Epithelial cell of proximal tubule (primary cell): Measurements from ENCODE around the gene MMP13. TPM values are rescaled to one million over a fixed set of nuclear protein-coding genes. Genes with fewer than 3 reads are reported as not detected.
"Not testable (repeated sequence)": the region's sequence is repeated elsewhere in the genome, so short reads cannot be mapped to it uniquely, and the experiment has no call there.

Source experiments
- DNase-seq: peaks from one replicate; pipeline ENCODE4 v3.0.0-alpha.2; 2011; ENCODE audit warnings: low read depth
- H3K4me3 ChIP-seq: 2 replicates; pipeline ENCODE4 v1.5.1; 2011; ENCODE audit warnings: low read depth, mild to moderate bottlenecking, low read length
- total RNA-seq: library from RNA; depleted of rRNA; stranded (reverse); fragments of >200 nt; gene quantifications from 2 replicates; pipeline ENCODE4 v1.2.3, GENCODE V29; 2015
- TF ChIP-seq, protein P1 (sequence below): conservative IDR thresholded peaks from 2 replicates; pipeline ENCODE4 v1.5.1; 2012; ENCODE audit warnings: low read depth, mild to moderate bottlenecking, low read length

MMP13 gene
- total RNA-seq, 1 donor from 2014 or later = 0.12 TPM

DNA sequence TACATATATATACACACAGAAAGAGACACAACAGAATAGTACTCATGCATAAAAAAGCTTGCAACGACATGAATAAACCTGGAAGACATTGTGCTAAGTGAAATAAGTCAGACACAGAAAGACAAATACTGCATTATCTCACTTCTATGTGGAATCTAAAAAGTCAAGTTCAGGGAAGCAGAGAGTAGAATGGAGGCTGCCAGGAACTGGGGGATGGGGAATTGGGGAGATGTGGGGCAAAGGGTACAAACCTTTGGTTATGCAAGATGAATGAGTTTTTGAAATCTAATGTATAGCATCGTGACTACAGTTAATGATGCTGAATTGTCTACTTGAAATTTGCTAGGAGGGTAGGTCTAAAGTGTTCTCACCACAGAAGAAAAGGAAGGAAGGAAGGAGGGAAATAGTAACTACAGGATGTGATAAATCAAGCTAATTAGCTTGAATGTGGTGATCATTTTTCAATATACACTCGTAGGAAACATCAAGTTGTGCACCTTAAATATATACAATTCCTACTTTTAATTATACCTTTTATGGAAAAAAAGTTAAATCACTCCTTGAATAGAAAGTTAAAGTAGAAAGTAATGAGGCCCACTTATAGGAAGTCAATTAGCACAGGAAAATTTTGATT lies 33.8 kb downstream of the MMP13 start:
- H3K4me3 ChIP-seq = no peak overlapping the region
- no peak for DNase-seq
- TF ChIP-seq, protein P1, sequence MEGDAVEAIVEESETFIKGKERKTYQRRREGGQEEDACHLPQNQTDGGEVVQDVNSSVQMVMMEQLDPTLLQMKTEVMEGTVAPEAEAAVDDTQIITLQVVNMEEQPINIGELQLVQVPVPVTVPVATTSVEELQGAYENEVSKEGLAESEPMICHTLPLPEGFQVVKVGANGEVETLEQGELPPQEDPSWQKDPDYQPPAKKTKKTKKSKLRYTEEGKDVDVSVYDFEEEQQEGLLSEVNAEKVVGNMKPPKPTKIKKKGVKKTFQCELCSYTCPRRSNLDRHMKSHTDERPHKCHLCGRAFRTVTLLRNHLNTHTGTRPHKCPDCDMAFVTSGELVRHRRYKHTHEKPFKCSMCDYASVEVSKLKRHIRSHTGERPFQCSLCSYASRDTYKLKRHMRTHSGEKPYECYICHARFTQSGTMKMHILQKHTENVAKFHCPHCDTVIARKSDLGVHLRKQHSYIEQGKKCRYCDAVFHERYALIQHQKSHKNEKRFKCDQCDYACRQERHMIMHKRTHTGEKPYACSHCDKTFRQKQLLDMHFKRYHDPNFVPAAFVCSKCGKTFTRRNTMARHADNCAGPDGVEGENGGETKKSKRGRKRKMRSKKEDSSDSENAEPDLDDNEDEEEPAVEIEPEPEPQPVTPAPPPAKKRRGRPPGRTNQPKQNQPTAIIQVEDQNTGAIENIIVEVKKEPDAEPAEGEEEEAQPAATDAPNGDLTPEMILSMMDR = no peak

DNA sequence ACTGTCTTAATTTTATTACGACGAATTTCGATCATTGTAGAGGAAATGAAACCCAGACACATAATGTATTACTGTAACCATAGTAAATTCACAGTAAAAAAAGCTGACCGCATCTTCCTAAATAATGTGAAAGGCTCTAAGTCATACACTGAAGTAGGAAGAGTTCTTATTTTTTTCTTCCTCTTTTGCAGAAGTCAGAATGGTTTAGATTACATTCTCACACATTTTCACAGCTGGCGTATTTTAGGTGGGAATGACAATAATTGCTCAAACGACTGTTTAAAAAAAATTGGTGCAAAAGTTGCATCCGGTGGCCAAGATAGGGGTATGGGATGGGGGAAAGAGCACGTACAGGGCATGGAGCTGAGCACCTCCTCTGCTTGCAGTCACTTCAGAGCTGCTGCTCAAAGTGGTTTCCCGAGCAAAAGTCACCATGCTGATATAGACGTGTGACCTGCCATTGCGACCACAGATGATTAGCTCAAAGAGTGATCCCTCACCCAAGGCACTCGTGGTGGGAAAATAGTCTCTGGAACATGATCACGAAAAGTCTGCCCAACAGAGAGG lies 35.3 kb downstream of the MMP13 start:
- H3K4me3 ChIP-seq = no peak overlapping the region
- DNase-seq = no peak
- TF ChIP-seq, protein P1 = no peak

DNA sequence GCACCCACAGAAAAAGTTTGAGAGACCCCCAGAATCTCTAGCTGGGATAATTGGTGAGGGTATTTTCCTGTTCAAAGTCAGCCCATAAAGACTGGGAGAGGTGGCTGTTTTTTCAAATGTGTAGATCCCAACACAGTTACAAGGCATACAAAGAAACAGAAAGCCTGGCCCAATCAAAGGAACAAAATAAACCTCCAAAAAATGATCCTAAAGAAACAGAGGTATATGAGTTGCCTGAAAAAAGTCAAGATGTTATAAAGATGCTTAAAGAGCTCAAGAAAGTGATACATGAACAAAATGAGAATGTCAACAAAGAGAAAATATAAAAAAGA lies 40.5 kb downstream of the MMP13 start:
- no peak overlapping the region for H3K4me3 ChIP-seq
- no peak for DNase-seq
- TF ChIP-seq, protein P1 = no peak

DNA sequence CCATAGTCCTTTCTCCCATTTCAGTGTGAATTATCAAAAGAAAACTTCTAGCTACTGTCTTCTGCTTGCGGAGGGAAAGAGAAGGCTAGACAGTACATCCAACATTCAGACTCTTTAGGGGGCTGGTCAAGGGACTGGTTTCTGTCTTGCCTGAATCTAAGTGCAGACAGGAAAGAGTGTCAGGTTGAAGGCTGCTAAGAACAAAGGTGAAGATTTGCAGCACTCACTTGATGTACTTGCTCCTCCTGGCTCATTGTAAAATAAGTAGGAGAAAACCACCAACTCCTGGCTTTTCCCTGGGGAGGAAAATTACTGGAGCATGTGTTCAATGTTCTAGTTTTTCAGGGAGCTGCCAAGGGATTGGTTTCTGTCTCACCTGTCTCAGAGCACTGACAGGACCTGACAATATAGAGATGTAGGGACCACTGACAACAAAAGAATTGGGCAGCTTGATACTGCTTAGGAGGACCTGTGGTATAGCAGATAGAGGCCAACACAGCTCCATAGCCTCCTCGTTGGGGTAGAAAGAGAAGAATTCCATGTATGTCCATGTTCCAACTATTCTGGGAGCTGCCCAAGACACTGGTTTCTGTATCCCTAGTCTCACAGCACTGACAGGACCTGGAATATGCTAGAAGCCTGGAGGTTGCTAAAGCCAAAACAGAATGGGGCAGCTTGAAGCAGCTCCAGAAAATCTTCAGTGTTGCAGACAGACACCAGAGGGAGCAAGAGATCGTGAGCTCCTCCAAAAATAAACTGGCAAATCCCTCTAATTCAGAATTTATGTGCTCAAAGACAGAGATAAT lies 41.1 kb downstream of the MMP13 start:
- DNase-seq = no peak
- TF ChIP-seq, protein P1 = peak; percentile 90
- no peak overlapping the region for H3K4me3 ChIP-seq

DNA sequence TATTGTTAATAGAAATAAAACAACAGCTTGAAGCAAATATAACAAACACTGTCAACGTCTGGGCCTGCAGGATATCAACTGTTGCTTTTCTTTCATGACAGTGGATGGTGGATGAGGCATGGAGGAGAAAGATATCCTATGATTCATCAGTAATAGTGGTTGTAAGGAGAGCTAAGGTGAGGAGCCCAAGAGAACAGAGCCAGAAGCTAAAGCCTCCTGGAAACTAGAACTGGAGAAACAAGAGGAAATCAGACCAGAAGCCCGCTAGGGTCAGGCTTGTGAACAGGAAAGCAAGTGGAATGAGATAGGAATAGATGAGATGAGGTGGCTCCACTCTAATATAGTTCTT lies 43.1 kb downstream of the MMP13 start:
- no peak for DNase-seq
- TF ChIP-seq, protein P1 = no peak
- H3K4me3 ChIP-seq = no peak overlapping the region

DNA sequence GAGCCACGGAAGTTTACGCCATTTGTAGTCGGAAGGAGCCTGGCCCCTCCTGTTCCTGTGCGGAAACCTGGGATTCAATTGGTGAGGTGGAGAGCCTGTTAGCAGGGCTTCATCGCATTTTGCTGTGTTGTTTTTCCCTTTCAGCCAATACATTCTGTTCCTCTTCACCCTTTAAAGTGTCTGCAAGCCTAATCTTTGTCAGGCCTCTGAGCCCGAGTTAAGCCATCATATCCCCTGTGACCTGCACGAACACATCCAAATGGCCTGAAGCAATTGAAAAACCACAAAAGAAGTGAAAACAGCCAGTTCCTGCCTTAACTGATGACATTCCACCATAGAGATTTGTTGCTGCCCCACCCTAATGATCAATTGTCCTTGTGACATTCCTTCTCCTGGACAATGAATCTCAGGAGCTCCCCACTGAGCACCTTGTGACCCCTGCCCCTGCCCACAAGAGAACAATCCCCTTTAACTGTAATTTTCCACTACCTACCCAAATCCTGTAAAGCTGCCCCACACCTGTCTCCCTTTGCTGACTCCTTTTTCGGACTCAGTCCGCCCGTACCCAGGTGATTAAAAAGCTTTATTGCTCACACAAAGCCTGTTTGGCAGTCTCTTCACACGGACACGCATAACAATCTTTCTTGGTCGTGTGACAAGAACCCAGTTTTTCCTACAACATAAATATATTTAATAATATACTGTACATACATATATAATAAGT lies 43.6 kb downstream of the MMP13 start:
- TF ChIP-seq, protein P1 = no peak
- no peak for DNase-seq

DNA sequence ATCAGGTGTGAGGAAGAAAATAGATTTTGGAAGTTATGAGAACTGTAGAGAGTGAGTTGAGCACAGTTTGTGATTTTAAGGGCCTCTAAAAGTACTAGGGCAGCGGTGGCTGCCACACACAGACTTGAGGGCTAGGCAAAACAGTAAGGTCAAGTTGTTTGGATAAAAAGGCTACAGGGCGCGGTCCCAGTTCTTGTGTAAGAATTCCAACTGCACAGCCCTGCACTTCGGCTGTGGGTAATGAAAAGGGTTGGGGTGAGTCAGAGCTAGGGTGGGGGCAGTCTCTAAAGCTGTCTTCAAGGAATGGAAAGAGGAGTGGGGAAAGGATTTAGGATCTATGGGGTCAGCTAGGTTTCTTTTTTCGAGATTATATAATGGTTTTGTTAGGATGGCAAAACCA lies 49.7 kb downstream of the MMP13 start:
- not testable (repeated sequence) for H3K4me3 ChIP-seq, DNase-seq

More for the DNA sequence above, 43.6 kb downstream of the MMP13 start:
- no peak overlapping the region for H3K4me3 ChIP-seq

DNA sequence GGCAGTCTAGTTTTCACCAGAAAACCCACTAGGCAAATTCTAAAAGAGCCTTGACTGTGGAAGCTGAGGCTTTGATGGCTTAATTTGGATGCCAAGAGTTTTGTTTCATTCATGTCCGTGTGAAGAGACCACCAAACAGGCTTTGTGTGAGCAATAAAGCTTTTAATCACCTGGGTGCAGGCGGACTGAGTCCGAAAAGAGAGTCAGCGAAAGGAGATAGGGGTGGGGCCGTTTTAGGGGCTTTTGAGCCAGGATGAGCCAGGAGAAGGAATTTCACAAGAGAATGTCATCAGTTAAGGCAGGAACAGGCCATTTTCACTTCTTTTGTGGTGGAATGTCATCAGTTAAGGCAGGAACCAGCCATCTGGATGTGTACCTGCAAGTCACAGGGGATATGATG lies 51.6 kb downstream of the MMP13 start:
- not testable (repeated sequence) for DNase-seq

More for the DNA sequence above, 51.6 kb downstream of the MMP13 start:
- not testable (repeated sequence) for H3K4me3 ChIP-seq
